Large intestine (tissue), 3 donors: ENCODE measurements around the gene RNF167. TPM values are rescaled to one million over a fixed set of nuclear protein-coding genes. Genes with fewer than 3 reads are reported as not detected.
"Not testable (repeated sequence)": the region's sequence is repeated elsewhere in the genome, so short reads cannot be mapped to it uniquely, and the experiment has no call there.

Source experiments
- DNase-seq, 2 donors: peaks; one replicate each; pipeline versions ENCODE4 v3.0.0 to v3.0.0-alpha.2; 2013
- H3K27ac ChIP-seq: one replicate; pipeline ENCODE4 v1.5.1; 2013; ENCODE audit warnings: low read length
- H3K27me3 ChIP-seq: 2 replicates; pipeline ENCODE4 v1.6.1; 2013; ENCODE audit warnings: low read length; ENCODE audit not compliant: control insufficient read depth, insufficient read depth
- H3K36me3 ChIP-seq: 2 replicates; pipeline ENCODE4 v1.6.1; 2013; ENCODE audit warnings: low read length; ENCODE audit not compliant: control insufficient read depth, insufficient read depth
- H3K4me1 ChIP-seq: one replicate; pipeline ENCODE4 v1.6.1; 2013; ENCODE audit warnings: low read length; ENCODE audit not compliant: control insufficient read depth, insufficient read depth
- H3K4me3 ChIP-seq: one replicate; pipeline ENCODE4 v1.5.1; 2013; ENCODE audit warnings: low read length
- H3K9me3 ChIP-seq: one replicate; pipeline ENCODE4 v1.6.1; 2013; ENCODE audit warnings: mild to moderate bottlenecking, low read depth, low read length, moderate library complexity; ENCODE audit not compliant: control insufficient read depth
- WGBS: methylation state at CpG from one replicate; pipeline ENCODE4 v1.1.5; 2013; ENCODE audit warnings: low lambda C conversion rate; ENCODE audit not compliant: insufficient coverage; 5-methylcytosine and 5-hydroxymethylcytosine counted together
- polyA plus RNA-seq: library from polyadenylated mRNA; unstranded; fragments of 120-200 nt; gene quantifications from one replicate; pipeline ENCODE4 v1.2.1, GENCODE V29; 2013

The RNF167 gene
- polyA plus RNA-seq, 1 donor = 117 TPM

DNA sequence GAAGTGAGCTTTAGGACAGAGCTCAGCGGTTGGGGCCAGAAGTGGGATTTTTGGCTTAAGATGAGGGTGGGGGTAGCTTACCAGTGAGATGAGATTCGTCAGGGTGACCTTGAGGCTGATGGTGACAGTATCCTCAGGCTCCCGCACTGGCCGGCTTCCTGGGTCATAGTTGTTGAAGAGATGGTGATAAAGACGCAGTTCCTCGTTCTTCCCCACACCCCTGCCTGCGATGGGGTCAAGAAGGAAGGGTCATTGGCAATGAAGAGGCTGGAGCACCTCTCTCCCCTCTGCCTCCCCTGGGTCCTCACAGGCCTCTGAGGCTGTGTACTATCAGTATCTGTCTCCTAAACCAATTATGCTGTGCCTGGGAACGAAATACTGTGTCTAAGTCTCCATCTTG, 37.5 kb upstream of the RNF167 start:
- 50% methylated on average over 1 of the region's 8 CpGs for WGBS
- H3K27me3 ChIP-seq = peaks cover 32% of the 10 kb centered on the region
- no peak for DNase-seq
- H3K27ac ChIP-seq = no peak overlapping the region
- peaks cover 17% of the 10 kb centered on the region for H3K9me3 ChIP-seq
- H3K4me1 ChIP-seq = peaks cover 32% of the 10 kb centered on the region
- H3K36me3 ChIP-seq = peaks cover 2% of the 10 kb centered on the region
- no peak overlapping the region for H3K4me3 ChIP-seq

DNA sequence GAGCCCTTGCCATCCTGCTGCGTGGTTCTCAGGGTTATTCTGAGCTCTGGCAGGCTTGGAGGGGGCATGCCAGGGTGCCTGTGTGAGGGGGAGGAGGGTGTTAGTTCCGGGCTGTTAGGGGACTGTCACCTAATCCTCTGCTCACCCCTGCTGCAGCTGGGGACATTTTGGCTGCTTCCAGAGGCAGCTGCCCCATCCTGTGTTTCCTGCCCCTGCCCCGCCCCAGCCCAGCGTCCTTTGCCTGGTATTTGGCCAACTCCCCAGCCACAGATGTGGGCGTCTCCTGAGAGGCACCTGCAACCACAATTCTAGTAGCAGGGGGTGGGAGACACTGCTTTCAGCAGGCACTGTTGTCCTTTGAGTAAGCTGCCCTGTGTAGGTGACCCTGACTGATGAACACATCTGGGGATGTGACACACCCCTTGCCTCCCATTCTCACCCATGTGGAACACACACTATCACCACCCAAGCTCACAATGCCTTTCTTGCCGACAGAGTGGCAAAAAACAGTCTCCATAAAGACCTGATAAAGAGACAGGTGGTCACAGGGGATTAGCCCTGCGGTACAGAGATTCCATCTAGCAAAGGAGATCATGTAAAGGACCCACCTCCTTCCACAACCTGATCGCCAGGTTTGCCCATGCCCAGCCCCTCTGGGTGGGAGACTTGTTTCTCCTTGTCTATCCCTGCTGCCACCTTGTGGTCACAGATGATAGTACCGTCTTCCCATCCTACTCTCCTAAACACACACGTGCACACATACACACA, 36.8 kb upstream of the RNF167 start, which contains the start of gene CHRNE:
CHRNE (minus strand) TSS at position 48 of the 768 bp plus-strand sequence; CDS start at position 13, 35 bp downstream.
- 0% methylated on average over 1 of the region's 10 CpGs for WGBS
- H3K27ac ChIP-seq = peak within 1 kb of the TSS; percentile 21
- peaks cover 32% of the 10 kb centered on the region for H3K27me3 ChIP-seq
- DNase-seq = peak; percentile 83
- H3K4me1 ChIP-seq = peaks cover 32% of the 10 kb centered on the region
- peak within 1 kb of the TSS; percentile 2 for H3K4me3 ChIP-seq
- H3K36me3 ChIP-seq = no peaks in the 10 kb centered on the region
- H3K9me3 ChIP-seq = peaks cover 17% of the 10 kb centered on the region

DNA sequence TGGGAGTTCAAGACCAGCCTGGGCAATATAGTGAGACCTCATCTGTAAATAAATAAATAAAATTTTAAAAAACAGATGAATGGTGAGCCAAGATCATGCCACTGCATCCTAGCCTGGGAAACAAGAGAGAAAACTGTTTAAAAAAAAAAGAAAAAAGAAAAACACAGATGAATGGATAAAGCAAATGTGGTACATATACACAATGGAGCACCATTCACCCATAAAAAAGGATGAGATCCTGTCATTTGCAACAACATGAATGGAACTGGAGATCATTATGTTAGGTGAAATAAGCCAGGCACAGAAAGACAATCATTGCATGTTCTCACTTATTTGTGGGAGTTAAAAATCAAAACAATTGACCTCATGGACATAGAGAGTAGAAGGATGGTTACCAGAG, 33.4 kb upstream of the RNF167 start:
- not testable (repeated sequence) for H3K36me3 ChIP-seq, H3K27ac ChIP-seq, H3K9me3 ChIP-seq, H3K27me3 ChIP-seq, DNase-seq, H3K4me3 ChIP-seq
- peaks cover 18% of the 10 kb centered on the region for H3K4me1 ChIP-seq

DNA sequence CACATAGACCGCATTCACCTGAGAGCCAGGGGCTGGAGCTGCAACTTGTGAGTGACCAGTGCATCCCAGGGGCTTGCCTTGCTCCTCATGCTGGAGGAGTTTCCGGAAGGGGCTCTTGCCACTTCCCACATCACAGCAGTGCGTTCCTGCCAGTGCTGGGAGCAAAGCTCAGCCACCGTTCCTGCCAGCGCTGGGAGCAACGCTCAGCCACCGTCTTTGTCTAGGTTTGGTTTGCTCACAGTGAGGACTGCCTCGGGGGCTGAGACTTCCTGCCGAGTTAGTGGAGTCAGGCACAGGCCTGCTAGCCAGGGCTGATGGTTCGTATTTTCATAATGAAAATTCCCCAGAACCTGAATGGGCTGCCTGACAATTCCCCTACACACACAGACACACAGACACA, 31.8 kb upstream of the RNF167 start:
- no peak overlapping the region for H3K27ac ChIP-seq

DNA sequence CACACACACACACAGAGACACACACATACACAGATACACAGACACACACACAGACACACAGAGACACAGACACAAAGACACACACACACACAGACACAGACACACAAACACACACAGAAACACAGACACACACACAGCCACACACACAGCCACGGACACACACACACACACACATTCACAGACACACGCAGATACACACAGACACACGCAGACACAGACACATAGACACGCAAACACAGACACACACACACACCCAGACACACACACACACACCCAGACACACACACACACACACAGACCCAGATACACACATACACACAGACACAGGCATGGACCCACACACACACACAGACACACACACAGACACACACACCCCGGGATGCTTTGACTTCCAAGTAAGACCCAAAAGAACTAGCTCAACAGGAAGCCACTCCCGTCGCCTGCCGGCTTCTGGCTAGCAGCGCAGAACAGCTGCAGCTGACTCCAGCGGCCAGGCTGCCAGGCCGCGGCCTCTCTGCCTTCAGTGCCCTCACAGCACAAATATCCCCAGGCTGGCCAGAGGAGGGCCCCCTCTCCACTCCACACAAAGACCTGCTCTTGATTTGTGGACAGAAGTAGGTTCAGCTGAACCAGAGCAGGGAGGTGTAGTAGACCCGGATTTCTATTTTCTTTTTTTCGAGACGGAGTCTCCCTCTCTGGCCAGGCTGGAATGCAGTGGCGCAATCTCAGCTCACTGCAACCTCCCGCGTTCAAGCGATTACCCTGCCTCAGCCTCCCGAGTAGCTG, 31.2 kb upstream of the RNF167 start:
- H3K9me3 ChIP-seq = no peaks in the 10 kb centered on the region
- no CpG with 5 or more reads among the region's 20 CpGs for WGBS
- DNase-seq = peak; percentile 81 to 86

More for the DNA sequence above, 31.8 kb upstream of the RNF167 start:
- no peaks in the 10 kb centered on the region for H3K36me3 ChIP-seq
- peaks cover 12% of the 10 kb centered on the region for H3K4me1 ChIP-seq
- WGBS = no CpG with 5 or more reads among the region's 10 CpGs
- no peaks in the 10 kb centered on the region for H3K27me3 ChIP-seq
- no peaks in the 10 kb centered on the region for H3K9me3 ChIP-seq
- no peak for DNase-seq
- no peak overlapping the region for H3K4me3 ChIP-seq

DNA sequence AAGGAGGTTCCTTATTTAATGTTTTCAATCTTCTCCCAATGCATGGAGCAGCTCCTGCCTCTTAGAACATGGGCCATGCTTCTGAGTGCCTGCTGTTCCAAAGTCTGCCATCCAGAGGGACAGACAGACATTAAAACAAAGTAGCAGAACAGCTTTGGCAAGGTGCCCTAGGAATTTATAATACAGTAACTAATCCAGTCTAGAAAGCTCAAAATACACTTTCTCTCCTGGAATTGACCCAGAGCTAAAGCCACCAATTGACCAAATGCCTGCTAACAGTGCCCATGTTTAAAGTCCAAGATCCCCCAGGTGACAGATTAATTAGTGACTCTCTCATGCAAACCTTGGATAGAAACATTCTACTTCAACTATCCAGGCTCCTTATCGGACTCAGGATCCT, 26.1 kb upstream of the RNF167 start:
- no peaks in the 10 kb centered on the region for H3K36me3 ChIP-seq
- H3K27me3 ChIP-seq = no peaks in the 10 kb centered on the region
- no peak overlapping the region for H3K4me3 ChIP-seq
- peak in 1 of 2 donors; percentile 71 for DNase-seq
- 0% methylated on average over 1 of the region's 1 CpG for WGBS
- H3K27ac ChIP-seq = peak overlapping the region; percentile 43
- H3K9me3 ChIP-seq = no peaks in the 10 kb centered on the region
- H3K4me1 ChIP-seq = peaks cover 21% of the 10 kb centered on the region

More for the DNA sequence above, 31.2 kb upstream of the RNF167 start:
- H3K36me3 ChIP-seq = no peaks in the 10 kb centered on the region
- no peak overlapping the region for H3K4me3 ChIP-seq
- no peaks in the 10 kb centered on the region for H3K27me3 ChIP-seq
- H3K27ac ChIP-seq = peak overlapping the region; percentile 75
- peaks cover 16% of the 10 kb centered on the region for H3K4me1 ChIP-seq

DNA sequence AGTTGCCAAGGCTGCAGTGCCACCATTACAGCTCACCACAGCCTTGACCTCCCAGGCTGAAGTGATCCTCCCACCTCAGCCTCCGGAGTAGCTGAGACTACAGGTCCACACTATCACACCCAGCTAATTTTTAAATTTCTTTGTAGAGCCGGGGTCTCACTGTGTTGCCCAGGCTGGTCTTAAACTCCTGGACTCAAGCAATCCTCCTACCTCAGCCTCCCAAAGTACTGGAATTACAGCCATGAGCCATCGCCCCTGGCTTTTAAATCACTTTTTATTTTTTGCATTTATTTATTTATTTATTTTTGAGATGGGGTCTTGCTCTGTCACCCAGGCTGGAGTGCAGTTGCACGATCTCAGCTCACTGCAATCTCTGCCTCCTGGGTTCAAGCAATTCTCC, 25.5 kb upstream of the RNF167 start:
- H3K4me3 ChIP-seq, H3K27ac ChIP-seq, H3K9me3 ChIP-seq, H3K36me3 ChIP-seq, H3K27me3 ChIP-seq, DNase-seq: not testable (repeated sequence)
- peaks cover 17% of the 10 kb centered on the region for H3K4me1 ChIP-seq
- WGBS = 100% methylated on average over 2 of the region's 4 CpGs

DNA sequence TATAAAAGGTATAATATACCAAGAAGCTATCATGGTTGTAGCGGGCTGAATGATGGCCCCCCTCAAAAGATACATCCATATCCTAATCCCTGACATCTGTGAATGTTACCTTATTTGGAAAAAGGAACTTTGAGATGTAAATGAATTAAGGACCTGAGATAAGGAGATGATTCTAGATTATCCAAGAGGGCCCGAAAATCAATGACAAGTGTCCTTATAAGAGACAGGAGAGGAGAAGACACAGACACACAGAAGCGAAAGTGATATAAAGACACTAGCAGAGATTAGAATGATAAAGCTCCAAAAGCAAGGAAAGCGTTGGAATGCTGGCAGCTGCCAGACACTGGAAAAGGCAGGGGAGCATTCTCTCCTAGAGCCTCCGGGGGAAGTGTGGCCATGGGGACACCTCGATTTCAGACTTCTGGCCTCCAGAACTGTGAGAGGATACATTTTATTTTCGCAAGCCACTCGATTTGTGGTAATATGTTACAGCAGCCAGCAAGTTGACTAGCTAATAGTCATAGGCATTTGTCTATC, 20.5 kb upstream of the RNF167 start:
- Histone ChIP-seq H3K4me1 (no peaks in the 10 kb centered on the region), H3K4me3 (no peak overlapping the region), H3K27ac (no peak overlapping the region), H3K36me3 (no peaks in the 10 kb centered on the region), H3K27me3 (no peaks in the 10 kb centered on the region), H3K9me3 (no peaks in the 10 kb centered on the region)
- 86% methylated on average over 5 of the region's 8 CpGs for WGBS
- DNase-seq = no peak

DNA sequence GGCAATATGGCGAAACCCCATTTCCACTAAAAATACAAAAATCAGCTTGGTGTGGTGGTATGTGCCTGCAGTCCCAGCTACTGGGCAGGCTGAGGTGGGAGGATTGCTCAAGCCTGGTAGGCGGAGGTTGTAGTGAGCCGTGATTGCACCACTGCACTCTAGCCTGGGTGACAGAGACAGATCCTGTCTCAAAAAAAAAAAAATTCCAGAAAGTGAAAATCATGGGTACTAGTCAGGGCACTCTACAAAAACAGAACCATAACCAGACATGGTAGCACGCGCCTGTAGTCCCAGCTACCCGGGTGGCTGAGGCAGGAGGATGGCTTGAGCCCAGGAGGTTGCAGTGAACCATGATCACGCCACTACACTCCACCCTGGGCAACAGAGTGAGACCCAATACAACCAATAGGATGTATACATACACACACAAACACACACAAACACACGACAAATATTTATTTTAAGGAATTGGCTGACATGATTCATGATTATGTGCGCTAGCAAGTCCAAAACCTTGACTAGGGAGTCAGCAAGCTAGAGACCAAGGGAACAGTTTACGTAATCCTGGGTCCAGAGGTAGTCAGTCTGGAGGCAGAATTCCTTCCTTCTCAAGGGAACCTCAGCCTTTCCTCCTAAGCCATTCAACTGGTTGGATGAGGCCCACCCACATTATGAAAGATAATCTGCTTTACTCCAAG, 19.6 kb upstream of the RNF167 start:
- H3K36me3 ChIP-seq = no peaks in the 10 kb centered on the region
- DNase-seq = no peak
- H3K4me3 ChIP-seq = no peak overlapping the region
- H3K4me1 ChIP-seq = no peaks in the 10 kb centered on the region
- no CpG with 5 or more reads among the region's 10 CpGs for WGBS
- H3K9me3 ChIP-seq = no peaks in the 10 kb centered on the region
- H3K27me3 ChIP-seq = no peaks in the 10 kb centered on the region
- no peak overlapping the region for H3K27ac ChIP-seq

DNA sequence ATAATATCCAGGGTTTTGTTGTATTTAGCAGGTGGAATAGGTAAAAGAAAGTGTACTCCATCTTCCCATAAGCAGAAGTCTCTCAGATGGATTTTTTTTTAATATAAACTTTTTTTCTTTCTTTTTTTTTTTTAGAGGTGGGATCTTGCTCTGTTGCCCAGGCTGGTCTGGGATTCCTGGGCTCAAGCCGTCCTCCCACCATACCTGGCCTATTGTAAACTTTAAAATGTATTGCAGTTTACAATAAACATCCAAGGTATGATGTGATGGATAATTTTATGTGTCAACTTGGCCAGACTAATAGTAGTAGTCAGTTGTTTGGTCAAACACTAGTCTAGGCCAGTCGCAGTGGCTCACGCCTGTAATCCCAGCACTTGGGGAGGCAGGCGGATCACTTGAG, 18.7 kb upstream of the RNF167 start:
- WGBS = no CpG with 5 or more reads among the region's 4 CpGs
- H3K36me3 ChIP-seq = no peaks in the 10 kb centered on the region
- H3K9me3 ChIP-seq = no peaks in the 10 kb centered on the region
- no peaks in the 10 kb centered on the region for H3K27me3 ChIP-seq
- H3K4me3 ChIP-seq = no peak overlapping the region
- H3K4me1 ChIP-seq = no peaks in the 10 kb centered on the region
- no peak for DNase-seq
- no peak overlapping the region for H3K27ac ChIP-seq
